CD4-positive, alpha-beta T cell treated with Interferon gamma for 1 hour (primary cell): Measurements from ENCODE around the gene TBC1D14.

Experiments used
- DNase-seq: peaks from one replicate; pipeline ENCODE4 v3.0.0-alpha.2; 2020

TBC1D14 gene

DNA sequence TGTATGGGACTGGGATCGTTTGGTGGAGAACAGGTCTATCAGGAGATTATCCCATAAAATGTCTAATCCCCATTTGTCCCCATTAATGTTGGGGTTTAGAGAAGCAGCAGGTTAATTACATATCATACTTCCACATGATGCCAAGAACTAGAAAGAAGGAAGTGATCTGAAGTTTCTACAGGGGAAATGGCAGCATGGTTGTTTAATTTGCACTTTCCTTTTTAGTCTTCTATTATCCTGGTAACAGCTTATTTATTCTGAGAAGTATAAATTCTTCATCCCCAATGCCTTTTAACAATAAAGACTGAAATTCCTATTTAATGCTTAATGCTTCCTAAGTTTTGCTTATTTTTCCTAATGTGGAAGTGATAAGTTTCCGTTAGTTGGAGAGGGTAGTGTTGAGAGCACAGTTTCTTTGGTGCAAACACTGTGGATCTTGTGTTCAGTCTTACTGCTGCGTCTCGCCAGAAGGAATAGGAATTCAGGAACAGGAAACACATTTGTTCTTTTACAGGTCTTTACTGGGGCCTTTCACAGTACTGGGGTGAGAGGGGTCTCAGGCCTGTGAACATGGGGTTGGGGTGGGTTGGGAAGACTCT, 74.0 kb downstream of the TBC1D14 start:
- no peak for DNase-seq

DNA sequence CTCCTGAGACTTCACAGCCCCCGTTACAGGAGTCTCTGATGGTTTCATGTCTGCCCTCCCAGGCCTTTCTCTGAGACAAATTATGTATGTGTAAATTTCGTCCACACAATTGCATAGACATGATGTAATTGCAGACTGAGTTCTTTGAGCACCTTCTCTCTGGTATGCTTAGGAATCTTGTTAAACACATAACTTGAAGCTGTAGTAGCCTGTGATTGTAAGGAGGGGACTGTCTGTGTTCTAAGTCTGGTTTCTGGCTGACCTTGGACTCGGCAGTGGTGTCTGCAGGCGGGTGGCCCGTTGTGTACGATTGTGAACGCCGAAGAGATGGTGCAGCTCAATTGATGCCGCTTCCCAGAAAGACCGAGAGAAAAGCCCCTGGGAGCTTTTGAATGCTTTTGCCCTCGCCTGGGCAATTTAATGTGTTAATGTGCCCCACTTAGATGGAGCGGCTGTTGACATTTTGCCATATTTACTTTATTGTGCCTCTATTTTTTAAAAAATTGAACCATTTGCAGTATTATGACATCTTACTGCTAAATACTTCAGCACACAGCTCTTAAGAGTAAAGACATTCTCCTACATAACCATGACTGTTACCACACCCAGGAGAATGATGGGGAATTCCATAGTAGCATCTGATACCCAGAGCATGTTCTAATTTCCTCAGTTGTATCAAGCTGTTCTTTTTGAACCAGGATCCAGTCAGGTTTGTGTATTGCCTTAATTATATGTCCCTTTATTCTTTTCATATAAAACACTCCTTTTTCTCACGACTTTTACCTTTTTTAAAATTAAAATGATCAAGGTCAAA, 75.2 kb downstream of the TBC1D14 start:
- DNase-seq, result no peak

DNA sequence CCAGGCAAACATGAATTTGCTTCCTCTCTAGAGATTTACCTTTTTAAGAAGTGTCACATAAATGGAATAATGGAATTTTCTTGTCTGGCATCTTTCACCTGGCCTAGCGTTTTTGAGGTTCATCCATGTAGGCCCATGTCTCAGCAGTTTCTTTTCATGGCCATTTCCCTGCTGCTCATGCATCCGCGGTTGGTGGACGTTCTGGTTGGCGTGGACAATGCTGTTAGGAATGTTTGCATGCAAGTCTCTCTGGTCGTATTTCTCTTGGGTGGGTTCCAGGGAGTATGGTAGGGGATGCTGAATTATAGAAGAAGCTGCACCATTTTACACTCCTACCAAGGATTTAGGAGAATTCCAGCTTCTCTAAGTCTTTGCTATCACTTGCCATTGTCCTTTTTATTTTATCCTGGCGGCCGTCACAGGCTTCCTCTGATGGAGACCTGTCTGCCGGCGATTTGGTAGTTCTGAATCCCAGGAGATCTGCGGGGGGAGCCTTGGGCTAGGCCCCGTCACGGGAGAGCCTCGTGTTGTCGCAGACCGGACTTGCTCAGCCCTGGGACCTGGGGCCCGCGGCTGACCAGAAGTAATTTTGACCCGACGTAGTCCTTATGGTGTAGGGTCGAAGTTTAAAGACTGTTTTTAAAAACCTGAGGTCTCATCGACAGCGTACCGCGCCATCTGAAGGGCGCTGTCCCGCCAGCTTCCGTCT, 76.6 kb downstream of the TBC1D14 start:
- DNase-seq, result no peak

DNA sequence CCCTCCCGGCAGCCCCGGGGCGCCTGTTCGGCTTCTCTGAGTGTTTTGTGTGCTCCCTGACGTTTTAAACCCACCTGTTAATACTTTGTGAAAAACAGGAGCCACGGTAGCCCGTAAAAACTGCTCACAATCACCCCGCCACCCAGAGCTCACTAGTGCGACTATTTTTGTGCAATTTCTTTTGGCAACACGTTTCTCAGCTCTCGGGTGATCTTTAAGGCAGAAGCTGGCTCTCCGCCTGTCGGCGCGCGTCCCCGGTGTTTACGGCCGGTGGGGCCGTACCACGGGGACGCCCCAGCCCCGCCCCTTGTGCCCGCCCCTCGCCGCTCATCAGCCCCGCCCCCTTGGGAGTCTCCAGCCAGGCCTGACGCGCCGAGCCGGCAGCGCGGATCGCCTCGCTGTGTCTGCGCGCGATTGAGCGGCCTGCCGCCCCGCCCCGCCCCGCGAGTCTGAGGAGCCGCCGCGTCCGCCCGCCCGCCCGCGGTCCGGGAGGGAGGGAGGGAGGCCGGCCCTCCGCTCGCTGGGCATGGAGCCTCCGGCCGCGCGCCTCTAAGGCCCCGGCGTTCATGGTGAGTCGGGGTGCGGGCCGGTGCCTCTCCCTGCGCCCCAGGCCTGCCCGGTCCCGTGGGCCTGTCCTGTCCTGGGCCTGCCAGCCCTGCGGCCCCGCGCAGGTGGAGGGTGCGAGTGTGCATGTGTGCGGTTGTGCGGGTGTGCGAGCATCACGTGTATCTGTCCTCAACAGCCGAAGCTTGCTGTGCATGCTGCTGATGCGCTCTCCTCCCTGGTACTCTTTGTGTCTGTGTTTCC, 77.4 kb downstream of the TBC1D14 start:
- peak; percentile 92 for DNase-seq

DNA sequence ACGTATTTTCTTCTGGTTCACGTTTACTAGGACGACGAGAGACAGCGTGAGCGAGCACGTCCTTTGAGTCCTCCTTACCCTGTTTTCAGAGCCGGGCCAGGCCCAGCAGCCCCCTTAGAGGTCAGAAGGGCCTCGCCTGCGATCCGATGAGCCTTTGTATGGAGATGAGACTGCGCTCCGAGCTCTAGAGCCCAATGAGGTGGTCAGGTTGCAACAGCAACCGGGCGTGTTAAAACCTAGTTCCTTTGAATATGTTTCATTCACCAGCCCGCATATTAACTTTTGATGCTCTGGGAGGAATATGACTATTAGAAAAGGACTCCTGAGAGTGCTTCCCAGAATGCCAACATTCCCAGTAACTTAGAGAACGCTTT, 77.9 kb downstream of the TBC1D14 start:
- DNase-seq, result no peak

DNA sequence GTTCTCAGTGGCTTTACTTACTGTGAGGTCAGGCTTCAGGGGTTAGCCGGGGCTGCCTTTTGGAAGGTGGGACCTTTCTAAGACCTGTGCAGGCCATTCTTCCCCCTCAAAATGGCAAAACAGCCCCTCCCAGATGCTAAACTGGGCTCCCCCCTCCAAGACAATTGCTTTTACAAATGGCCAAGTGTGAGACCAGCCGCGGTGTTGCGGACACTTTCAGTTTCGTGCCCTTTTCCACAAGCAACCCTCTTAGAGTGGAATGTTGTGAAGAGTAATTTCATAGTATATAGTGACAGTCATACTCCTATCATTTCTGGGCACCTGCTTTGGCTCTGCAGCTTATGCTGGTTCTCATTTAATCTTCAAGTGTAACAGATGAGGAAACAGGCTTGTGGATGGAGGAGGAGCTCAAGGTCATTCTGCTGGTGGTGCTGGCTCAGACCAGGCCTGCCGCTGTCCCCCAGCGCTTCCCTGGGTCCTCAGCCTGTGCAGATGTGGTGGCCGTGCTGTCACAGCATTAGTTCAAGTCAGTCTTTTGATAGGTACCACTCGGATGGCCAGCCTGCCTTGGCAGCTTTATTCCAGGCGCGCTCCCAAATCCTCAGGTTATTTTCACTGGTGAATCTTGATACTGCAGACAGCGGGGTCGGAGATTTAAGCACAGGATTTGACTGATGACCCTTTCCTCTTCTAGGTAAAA, 78.5 kb downstream of the TBC1D14 start:
- DNase-seq, result no peak

DNA sequence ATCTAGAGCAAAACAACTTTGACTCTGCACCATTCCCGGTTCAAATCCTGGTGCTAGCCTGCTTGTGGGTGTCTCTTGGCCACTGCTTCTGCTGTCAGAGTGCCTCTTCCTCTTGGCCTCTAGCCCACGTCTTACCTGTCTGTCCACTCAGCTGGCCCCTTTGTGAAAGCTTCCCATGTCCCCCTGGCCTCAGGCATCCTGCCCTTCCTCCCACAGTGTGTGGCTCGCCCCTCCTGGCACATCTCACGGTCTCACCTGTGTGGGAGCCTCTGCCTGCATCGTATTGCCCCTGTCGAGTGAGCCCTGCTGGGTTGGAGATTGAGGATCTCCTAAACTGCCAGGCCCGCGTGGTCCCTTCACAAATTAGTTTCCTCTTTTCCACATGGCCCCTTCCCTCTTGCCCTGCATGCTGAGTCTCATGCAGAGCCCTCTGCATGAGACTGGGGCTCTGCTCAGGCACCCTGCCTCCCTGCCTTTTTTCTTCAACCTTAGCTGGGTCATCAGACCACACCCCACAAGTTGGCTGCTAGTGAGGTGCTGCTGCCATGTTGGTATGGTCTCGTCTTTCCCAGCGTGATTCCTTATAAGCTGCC, 79.8 kb downstream of the TBC1D14 start:
- DNase-seq, result no peak

DNA sequence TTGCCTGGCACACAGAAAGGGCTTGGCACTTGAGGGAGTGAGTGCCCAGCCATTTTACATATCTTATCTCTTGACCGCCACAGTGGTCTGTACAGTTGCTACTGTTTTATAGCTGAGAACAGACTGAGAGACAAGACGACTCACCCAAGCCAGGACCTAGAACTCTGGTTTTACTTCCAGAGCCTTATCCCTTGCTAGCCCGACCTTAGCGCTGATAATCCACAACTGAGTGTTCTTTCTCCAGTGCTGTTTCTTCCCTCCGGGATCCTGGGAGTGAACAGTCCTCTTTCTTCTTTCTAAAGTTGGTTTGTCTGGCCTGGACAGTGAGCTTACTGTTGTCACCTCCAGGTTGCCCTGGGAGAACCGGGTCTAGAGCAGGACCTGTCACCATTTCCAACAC, 81.0 kb downstream of the TBC1D14 start:
- no peak for DNase-seq

DNA sequence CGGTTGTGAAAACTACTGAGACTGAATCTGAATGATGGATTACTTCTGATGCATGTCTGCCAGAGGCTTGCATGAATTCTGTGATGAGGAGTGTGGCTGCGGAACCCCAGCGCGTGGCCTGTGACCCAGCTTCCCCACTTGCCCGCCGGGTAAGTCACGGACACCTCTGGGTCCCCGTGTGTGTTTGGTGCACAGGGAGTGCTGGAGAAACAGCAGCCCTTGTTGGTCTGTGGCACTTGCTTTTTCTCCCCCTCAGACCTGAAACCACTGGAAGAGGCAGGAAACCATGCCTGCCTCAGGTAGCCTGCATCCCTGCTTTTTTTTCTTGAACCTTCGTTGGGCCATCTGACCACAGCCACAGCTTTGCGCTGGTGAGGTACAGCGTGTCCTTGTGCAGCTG, 81.6 kb downstream of the TBC1D14 start:
- DNase-seq, result no peak

DNA sequence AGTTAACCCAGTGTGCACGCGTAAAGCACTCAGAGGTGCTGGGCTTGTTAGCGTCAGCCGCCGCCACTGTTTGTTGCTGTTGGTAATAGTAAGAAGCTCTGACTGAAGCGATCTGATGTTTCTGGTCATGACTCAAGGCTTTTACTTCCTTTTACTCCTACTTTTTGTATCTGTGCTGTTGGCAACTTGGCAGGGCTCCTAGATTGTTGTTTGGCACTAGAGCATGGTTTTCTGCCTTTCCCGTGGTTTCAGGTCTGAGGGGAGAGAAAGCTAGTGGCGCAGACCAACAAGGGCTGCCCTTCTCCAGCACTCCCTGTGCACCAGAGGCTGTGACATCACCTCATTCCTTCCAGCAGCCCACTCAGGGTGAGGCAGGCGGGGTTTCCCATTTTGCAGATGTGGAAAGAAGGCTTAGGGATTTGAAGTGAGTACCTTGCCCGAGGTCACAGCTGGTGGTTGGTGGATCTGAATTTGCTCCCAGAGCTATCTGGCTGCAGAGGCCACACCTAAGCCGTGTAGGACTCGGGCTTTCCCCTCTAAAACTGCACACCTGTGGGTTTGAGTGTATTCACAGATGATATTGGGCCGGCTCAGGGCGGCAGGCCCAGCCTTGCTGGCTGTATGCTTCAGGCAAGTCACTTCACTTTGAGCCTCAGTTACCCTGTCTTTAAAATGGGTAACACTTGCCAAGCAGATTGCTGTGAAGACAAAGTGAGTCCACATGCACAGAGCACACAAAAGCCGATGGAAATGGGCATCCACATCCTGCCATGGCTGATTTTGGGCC, 82.3 kb downstream of the TBC1D14 start:
- no peak for DNase-seq

DNA sequence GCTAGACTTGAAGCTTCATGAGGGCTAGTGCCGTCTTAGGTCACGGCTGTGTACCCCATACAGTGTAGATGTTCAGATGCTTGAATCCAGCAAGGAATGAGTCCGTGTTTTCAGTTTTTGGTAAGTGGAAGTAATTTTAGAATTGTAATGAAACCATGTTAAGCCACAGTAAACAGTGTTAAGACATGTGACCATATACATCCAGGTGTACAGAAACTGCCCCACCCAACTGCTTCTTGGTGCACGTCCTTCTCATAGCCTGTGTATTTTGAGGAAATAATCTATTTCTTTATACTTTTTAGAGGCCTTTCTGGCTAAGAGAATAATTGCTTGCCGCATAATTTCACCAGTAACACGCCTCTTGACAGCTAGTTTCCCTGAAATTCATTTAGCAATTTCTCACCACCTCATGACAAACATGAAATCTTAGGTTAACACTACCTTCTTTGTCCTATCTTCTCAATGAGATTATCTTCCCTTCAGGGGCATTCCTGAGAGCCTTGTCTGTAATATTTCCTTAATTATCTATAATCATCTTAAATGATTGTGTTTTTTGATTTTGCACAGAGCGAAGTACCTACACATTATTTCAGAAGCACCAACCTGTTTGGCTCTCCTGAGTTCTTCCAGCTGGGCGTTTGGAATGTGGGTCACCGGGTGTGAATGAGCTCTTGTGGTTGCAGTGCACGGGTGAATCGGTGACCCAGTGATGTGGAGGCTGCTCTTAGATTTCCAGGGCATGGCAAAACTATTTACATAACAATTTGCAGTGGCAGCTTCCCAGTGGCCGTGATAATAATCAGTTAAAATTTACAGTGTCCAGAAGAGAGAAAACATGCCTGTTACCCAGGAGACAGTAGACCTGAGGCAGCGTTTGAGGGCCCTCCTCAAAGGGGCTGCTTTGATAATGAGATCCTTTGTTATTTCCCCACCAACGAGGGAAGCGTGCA, 83.4 kb downstream of the TBC1D14 start:
- DNase-seq, result no peak

DNA sequence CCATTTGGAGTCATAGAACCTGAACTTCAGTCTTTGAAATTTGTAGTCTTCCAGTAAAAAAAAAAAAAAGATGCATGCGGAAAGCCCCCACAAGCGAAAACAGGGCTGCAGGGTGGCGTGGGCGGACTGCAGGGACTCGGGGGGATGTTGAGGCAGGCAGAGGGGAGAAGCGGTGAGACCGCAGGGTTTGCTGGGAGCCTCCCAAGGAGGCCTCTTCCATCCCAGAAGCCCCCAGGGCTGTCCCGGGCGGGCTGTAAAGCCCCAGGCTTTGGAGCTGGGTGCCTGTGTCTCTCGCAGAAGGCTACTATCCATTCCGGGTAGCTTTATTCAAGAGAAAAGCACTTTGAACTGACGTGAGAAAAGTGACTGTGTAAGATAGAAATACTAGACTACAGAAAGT, 86.9 kb downstream of the TBC1D14 start:
- DNase-seq, result no peak

DNA sequence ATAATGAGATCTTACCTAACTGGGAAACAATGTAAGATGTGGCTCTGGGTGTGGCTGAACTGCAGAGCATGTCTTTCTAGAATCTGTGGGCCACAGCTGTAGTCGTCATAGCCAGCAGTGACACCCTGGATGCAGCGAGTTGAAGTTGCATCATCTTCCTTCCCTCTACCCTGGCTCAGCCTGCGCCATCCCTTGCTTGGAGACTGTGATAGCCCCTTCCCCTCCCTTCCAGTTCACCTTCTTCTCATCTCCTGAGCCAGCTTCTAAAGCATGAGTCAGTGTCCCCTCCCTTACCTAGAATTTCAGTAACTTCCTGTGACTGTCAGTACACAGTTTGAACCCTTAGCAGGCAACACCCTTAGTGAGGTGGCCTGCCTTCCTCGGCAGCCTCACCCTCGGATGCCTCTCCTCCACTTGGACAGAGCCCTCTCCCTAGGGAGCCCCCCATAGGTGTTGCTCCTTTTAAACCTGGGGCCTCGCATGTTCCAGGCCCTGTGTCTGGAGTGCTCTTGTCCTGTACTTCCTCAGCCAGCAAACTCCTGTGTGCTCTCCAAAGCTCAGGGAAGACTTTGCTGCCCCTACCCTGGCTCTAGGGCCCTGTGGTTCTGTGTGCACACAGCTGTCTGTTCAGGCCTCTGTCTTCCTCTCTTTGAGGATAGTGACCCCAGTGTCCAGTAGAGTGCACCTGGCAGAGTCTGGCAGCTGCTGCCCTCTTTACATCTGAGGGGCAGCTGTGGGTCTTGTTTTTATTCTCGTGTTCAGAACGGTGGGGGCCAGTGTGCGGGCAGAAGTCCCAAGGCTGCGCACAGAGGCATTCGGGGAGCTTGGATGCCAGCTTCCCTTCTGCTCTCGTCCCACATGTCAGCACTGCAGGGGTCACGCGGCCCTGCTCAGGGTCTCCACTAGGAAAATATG, 89.8 kb downstream of the TBC1D14 start:
- peak; percentile 27 for DNase-seq

DNA sequence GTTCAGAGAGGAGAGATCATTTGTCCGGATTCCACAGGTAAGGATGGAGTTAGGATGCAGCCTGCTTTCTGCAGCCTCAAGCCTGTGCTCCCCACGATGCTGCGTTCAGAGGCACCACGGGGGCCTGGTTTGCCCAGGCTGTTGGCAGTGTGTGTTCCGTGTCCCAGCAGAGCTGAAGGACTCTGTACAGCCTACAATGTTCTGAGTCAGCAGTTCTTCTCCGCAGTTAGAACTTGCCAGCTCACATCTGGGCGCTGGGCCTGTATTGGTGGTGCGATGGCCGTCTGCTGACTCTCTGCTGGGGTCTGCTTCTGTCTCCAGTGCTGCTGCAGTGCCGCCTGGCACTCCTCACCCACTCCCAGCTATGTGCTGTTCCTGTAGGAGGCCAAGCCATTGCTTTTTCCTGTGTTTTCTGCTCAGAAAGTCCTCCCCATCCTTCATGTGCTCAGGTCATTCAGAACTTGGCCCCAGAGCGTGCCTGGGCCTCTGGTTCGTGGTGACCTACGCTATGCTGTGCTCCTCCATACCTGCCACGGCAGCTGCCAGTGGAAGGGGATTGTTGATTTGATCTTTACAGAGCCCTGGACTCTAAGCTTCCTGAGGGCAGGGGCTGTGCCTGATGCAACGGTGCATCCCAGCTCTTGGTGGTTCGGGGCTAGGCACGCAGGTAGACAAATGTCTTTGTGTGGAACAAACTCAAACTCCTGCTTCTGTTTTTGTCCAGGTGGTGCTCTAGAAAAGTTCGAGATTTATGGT, 91.0 kb downstream of the TBC1D14 start:
- no peak for DNase-seq

DNA sequence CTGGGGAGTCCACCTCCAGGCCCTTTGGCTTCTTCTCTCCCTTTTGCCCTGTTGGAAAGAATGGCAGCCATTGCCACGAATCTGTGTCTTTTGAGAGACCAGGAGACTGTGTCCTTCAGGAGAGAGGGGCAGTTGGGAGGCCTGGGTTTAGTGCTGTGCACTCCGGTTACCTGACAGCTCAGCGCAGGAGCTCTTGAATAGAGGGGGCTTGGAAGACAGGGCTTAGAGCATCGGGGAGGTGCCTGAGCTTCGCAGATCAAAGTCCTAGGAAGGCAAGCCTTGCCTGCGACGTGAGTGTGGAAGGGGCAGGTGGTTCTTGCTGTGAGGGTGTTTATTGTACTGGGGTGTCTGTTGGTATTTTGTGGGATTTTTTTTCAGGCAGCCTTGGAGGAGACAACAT, 91.6 kb downstream of the TBC1D14 start:
- no peak for DNase-seq

DNA sequence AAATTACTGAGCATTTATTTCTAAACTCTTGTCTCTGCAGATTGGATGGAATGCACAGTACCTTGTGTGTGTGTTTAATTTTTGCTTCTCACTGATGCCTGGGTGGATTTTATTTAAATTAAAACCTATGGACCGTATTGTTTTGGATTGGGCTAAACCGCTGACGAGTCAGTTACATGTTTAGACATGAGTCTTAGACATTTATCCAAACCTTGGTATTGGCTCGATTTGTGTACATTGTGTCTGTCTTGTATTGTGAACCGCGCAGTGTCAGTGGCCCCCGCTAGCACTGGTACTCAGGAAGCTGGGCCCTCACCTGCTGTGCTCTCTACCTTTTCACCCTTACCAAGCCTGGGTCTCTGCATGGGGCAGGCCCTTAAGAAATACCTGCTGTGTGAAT, 92.7 kb downstream of the TBC1D14 start:
- DNase-seq, result no peak

DNA sequence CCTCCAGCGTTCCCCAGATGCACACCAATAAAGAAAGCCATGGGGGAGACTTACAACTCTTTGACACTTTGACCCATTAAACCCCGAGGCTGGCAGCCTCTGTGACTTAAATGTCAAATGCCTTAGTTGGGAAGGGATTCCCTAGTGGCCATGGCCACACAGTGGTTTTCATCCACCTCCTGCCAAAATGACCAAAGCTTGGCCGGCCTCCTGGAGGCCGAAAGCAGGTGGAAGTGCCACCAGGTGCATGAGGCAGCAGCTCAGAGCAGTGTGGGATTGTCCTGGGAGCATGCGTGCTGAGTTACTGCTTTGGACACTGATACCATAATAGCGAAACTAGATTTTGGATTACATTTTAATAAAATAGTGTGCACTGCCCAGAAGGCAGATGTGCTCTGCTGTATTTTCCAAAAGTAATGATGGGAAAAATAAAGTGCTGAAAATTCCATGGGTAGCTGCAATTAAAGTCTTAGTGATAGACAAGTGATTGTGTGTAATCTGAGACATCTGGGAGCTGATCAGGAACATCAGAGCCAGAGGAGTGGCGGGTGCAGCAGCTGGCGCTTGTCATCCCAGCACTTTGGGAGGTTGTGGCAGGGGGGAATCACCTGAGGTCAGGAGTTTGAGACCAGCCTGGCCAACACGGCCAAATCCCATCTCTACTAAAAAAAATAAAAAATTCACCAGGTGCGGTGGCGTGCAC, 93.7 kb downstream of the TBC1D14 start:
- no peak for DNase-seq

DNA sequence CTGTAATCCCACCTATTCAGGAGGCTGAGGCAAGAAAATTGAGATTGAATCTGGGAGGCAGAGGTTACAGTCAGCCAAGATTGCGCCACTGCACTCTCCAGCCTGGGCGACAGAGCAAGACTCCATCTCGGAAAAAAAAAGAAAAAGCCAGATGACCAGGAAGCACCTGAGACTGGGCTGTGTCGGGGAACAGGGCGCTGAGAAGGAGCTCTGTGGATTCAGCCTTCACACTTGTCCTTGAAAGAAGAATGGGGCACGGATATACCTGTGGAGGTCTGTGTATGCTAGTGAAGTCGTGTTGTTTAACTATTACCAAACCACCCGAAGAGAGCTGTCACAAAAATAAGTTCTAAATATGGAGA, 94.2 kb downstream of the TBC1D14 start:
- no peak for DNase-seq
